ENCODE measurements around the gene IL5RA.

Gene IL5RA

DNA sequence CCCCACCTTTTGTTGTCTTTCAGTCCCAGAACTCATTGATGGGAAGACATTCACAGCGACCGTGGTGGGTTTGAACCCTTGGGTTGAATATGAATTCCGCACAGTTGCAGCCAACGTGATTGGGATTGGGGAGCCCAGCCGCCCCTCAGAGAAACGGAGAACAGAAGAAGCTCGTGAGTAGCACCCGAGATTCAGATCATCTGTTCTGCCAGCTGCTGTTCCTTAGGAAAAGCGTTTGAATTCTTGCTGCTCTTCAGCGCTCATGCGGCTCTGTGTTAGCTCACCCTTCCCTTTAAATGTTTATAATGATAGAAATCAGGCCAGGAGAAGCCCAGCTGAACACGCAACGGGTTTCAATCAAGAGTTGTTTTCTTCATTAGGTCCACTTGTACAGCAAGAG, 73.0 kb downstream of the IL5RA start:
- Histone ChIP-seq H3K4me2 (ENCODE audit: low read depth, low read length) (no peak overlapping the region), H3K4me1 (ENCODE audit: low read length) (no peaks in the 10 kb centered on the region), H3K79me2 (ENCODE audit: low read length) (no peaks in the 10 kb centered on the region), H3F3A (ENCODE audit: insufficient read depth, low read length) (no peaks in the 10 kb centered on the region), H4K20me1 (ENCODE audit: insufficient read depth, low read length) (no peaks in the 10 kb centered on the region), H3K36me3 (replicated peaks; ENCODE audit: insufficient read depth, low read length) (no peaks in the 10 kb centered on the region), H2AFZ (ENCODE audit: low read length) (no peak overlapping the region), H3K9me2 (replicated peaks; ENCODE audit: insufficient read depth, low read length) (no peaks in the 10 kb centered on the region), H3K27me3 (replicated peaks; ENCODE audit: insufficient read depth, low read length) (no peaks in the 10 kb centered on the region), H3K9me3 (replicated peaks; ENCODE audit: insufficient read depth, low read length) (no peaks in the 10 kb centered on the region), H3K27ac (ENCODE audit: low read length) (no peak overlapping the region), H3K9ac (ENCODE audit: low read length) (no peak overlapping the region), H3K4me3 (ENCODE audit: low read length) (no peak overlapping the region)
- TF ChIP-seq EZH2 (optimal IDR thresholded peaks at IDR 0.05; ENCODE audit: low read depth, low read length) (no peak), EZH2phosphoT487 (IDR thresholded peaks at IDR 0.05; ENCODE audit: low read length) (no peak)
- TF ChIP-seq, protein P1, sequence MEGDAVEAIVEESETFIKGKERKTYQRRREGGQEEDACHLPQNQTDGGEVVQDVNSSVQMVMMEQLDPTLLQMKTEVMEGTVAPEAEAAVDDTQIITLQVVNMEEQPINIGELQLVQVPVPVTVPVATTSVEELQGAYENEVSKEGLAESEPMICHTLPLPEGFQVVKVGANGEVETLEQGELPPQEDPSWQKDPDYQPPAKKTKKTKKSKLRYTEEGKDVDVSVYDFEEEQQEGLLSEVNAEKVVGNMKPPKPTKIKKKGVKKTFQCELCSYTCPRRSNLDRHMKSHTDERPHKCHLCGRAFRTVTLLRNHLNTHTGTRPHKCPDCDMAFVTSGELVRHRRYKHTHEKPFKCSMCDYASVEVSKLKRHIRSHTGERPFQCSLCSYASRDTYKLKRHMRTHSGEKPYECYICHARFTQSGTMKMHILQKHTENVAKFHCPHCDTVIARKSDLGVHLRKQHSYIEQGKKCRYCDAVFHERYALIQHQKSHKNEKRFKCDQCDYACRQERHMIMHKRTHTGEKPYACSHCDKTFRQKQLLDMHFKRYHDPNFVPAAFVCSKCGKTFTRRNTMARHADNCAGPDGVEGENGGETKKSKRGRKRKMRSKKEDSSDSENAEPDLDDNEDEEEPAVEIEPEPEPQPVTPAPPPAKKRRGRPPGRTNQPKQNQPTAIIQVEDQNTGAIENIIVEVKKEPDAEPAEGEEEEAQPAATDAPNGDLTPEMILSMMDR (IDR thresholded peaks at IDR 0.05; ENCODE audit: low read length) = no peak
- DNase-seq = no peak

GRCh38 chr3:3031326-3031725, 78.8 kb downstream of the IL5RA start:
- no peaks in the 10 kb centered on the region for H3K9me2 ChIP-seq (replicated peaks; ENCODE audit: insufficient read depth, low read length)
- TF ChIP-seq, protein P1 (IDR thresholded peaks at IDR 0.05; ENCODE audit: low read length) = no peak
- TF ChIP-seq EZH2phosphoT487 (IDR thresholded peaks at IDR 0.05; ENCODE audit: low read length) (no peak), EZH2 (optimal IDR thresholded peaks at IDR 0.05; ENCODE audit: low read depth, low read length) (no peak)
- H3K79me2 ChIP-seq (ENCODE audit: low read length) = no peaks in the 10 kb centered on the region
- no peaks in the 10 kb centered on the region for H3F3A ChIP-seq (ENCODE audit: insufficient read depth, low read length)
- H4K20me1 ChIP-seq (ENCODE audit: insufficient read depth, low read length) = no peaks in the 10 kb centered on the region
- no peaks in the 10 kb centered on the region for H3K36me3 ChIP-seq (replicated peaks; ENCODE audit: insufficient read depth, low read length)
- no peak overlapping the region for H2AFZ ChIP-seq (ENCODE audit: low read length)
- H3K4me2 ChIP-seq (ENCODE audit: low read depth, low read length) = no peak overlapping the region
- H3K27ac ChIP-seq (ENCODE audit: low read length) = no peak overlapping the region
- no peak overlapping the region for H3K9ac ChIP-seq (ENCODE audit: low read length)
- H3K4me3 ChIP-seq (ENCODE audit: low read length) = no peak overlapping the region
- 0 out of 2 replicates have a peak, but pooled peaks cover 6% of the 10 kb centered on the region for H3K4me1 ChIP-seq (ENCODE audit: low read length)
- no peak for DNase-seq
- no peaks in the 10 kb centered on the region for H3K9me3 ChIP-seq (replicated peaks; ENCODE audit: insufficient read depth, low read length)
- H3K27me3 ChIP-seq (replicated peaks; ENCODE audit: insufficient read depth, low read length) = no peaks in the 10 kb centered on the region

DNA sequence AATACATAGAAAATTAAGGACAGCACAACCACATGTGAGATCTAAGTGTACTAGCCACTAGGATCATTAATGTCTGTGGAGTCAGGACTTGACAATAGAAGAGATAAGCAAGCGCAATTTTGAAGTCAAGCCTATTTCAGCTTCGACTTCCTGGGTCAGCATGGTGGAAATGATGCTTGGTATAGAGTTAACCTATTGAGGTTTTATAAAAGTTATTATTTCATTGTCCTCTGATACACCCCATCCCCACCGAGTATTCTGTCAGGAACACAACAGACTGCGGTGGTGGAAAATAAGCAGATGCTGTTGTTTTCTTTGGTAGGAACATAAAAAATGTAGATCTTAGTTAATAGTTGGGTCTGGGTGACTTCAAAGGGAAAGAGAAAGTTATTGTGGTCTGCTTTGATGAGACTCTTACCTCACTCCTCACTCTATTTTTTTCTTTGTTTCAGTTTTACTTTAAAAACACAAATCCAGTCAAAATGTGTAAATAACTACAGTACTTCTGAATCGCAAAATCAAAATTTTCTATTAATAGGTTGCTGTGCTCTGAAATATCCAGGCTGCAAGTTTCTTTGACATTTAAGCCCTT, 82.1 kb downstream of the IL5RA start:
- Histone ChIP-seq H3K27me3 (replicated peaks; ENCODE audit: insufficient read depth, low read length) (no peaks in the 10 kb centered on the region), H4K20me1 (ENCODE audit: insufficient read depth, low read length) (no peaks in the 10 kb centered on the region), H2AFZ (ENCODE audit: low read length) (no peak overlapping the region), H3K27ac (ENCODE audit: low read length) (no peak overlapping the region), H3K36me3 (replicated peaks; ENCODE audit: insufficient read depth, low read length) (no peaks in the 10 kb centered on the region), H3K4me1 (ENCODE audit: low read length) (0 out of 2 replicates have a peak, but pooled peaks cover 6% of the 10 kb centered on the region), H3F3A (ENCODE audit: insufficient read depth, low read length) (no peaks in the 10 kb centered on the region), H3K79me2 (ENCODE audit: low read length) (no peaks in the 10 kb centered on the region), H3K9me3 (replicated peaks; ENCODE audit: insufficient read depth, low read length) (no peaks in the 10 kb centered on the region), H3K9ac (ENCODE audit: low read length) (no peak overlapping the region), H3K9me2 (replicated peaks; ENCODE audit: insufficient read depth, low read length) (no peaks in the 10 kb centered on the region), H3K4me3 (ENCODE audit: low read length) (no peak overlapping the region), H3K4me2 (ENCODE audit: low read depth, low read length) (no peak overlapping the region; the same call in 1 of the 2 replicates)
- no peak for TF ChIP-seq EZH2phosphoT487 (IDR thresholded peaks at IDR 0.05; ENCODE audit: low read length)
- TF ChIP-seq, protein P1 (IDR thresholded peaks at IDR 0.05; ENCODE audit: low read length) = no peak
- DNase-seq = peak; percentile 57

Measured in MM.1S (cell line).